Activated CD8-positive, alpha-beta T cell treated with anti-CD3 and anti-CD28 coated beads for 36 hours (primary cell): Measurements from ENCODE around the gene PIP5K1B. TPM values are rescaled to one million over a fixed set of nuclear protein-coding genes. Genes with fewer than 3 reads are reported as not detected.

Experiments
- ATAC-seq: fragments of 200-7000 bp; cut with Tn5 transposase; one replicate; pipeline ENCODE4 v1.10.0; 2021; ENCODE audit warnings: mild to moderate bottlenecking, moderate library complexity
- CTCF ChIA-PET: fragments of 350-600 bp; sonication (Branson Sonifier 250); formaldehyde crosslinking; loops from one replicate; lab custom pipeline; 2021; ENCODE audit warnings: antibody characterized with exemption; lab: Charles Lee
- POLR2A ChIA-PET: fragments of 350-600 bp; sonication (Branson Sonifier 250); formaldehyde crosslinking; loops from one replicate; lab custom pipeline; 2021; ENCODE audit warnings: antibody characterized with exemption; lab: Charles Lee
- DNase-seq: peaks from one replicate; pipeline ENCODE4 v3.0.0-alpha.2; 2020
- H3K27ac Mint-ChIP-seq: one replicate; pipeline ENCODE4 v1.8.0; 2021; ENCODE audit warnings: mild to moderate bottlenecking, mixed read lengths
- H3K27me3 Mint-ChIP-seq: one replicate; pipeline ENCODE4 v1.8.0; 2021; ENCODE audit warnings: mixed read lengths
- H3K36me3 Mint-ChIP-seq: one replicate; pipeline ENCODE4 v1.8.0; 2021; ENCODE audit warnings: low read depth, mixed read lengths
- H3K4me1 Mint-ChIP-seq: one replicate; pipeline ENCODE4 v1.8.0; 2021; ENCODE audit warnings: low read depth, mixed read lengths
- H3K4me3 Mint-ChIP-seq: one replicate; pipeline ENCODE4 v1.8.0; 2021; ENCODE audit warnings: mild to moderate bottlenecking, moderate library complexity, mixed read lengths
- H3K9me3 Mint-ChIP-seq: one replicate; pipeline ENCODE4 v1.8.0; 2021; ENCODE audit warnings: mixed read lengths
- CTCF ChIP-seq: fragments of 200-600 bp; IDR thresholded peaks from one replicate; pipeline ENCODE4 v1.8.0; 2022; ENCODE audit warnings: antibody characterized with exemption, mild to moderate bottlenecking
- intact Hi-C: fragments of 100-400 bp; cut with micrococcal nuclease; formaldehyde crosslinking; loops from one replicate; pipeline ENCODE4 v1.10.0; 2022
- total RNA-seq, 2 experiments: library from RNA; stranded (reverse); gene quantifications; one replicate each; pipeline ENCODE4 v1.2.3, GENCODE V29; 2021

The PIP5K1B gene
- total RNA-seq, 2 experiments from 2014 or later: 0.43 to 0.98 TPM

GRCh38 chr9:68805890-68806517 lies 101.0 kb downstream of the PIP5K1B start:
- CTCF ChIA-PET: no interaction called here
- Mint-ChIP-seq H3K4me3 (no peak overlapping the region), H3K36me3 (no peaks in the 10 kb centered on the region), H3K27ac (no peak overlapping the region), H3K27me3 (peaks cover 5% of the 10 kb centered on the region), H3K9me3 (no peaks in the 10 kb centered on the region), H3K4me1 (no peaks in the 10 kb centered on the region)
- ATAC-seq (no peak), DNase-seq (no peak)
- TF ChIP-seq CTCF: no peak
- POLR2A ChIA-PET: no interaction called here
- intact Hi-C loops: no loop called here

GRCh38 chr9:68808338-68808890 lies 103.4 kb downstream of the PIP5K1B start:
- POLR2A ChIA-PET: no interaction called here
- Mint-ChIP-seq H3K4me1 (no peaks in the 10 kb centered on the region), H3K9me3 (no peaks in the 10 kb centered on the region), H3K27me3 (peaks cover 13% of the 10 kb centered on the region), H3K4me3 (no peak overlapping the region), H3K36me3 (no peaks in the 10 kb centered on the region), H3K27ac (no peak overlapping the region)
- intact Hi-C loops: no loop called here
- no peak for TF ChIP-seq CTCF
- ATAC-seq: no peak
- CTCF ChIA-PET: no interaction called here
- no peak for DNase-seq

GRCh38 chr9:68817079-68817875 lies 112.2 kb downstream of the PIP5K1B start:
- CTCF ChIA-PET: interaction anchor here (1.2 kb wide), 1 partner anchor 11 kb away, joined by 3 read pairs; no protein-coding TSS in a partner anchor
- POLR2A ChIA-PET: no interaction called here
- TF ChIP-seq CTCF: no peak

GRCh38 chr9:68819065-68819464 lies 114.0 kb downstream of the PIP5K1B start:
- no peak overlapping the region for H3K27ac Mint-ChIP-seq
- ATAC-seq: no peak
- H3K9me3 Mint-ChIP-seq: no peaks in the 10 kb centered on the region
- no peaks in the 10 kb centered on the region for H3K4me1 Mint-ChIP-seq
- DNase-seq: no peak
- ChIA-PET POLR2A (no interaction called here), CTCF (no interaction called here)
- H3K4me3 Mint-ChIP-seq: no peak overlapping the region
- H3K36me3 Mint-ChIP-seq: no peaks in the 10 kb centered on the region
- peaks cover 4% of the 10 kb centered on the region for H3K27me3 Mint-ChIP-seq
- no peak for TF ChIP-seq CTCF
- intact Hi-C loops: loop anchor here (5.0 kb wide), 1 partner anchor 48 kb away; no protein-coding TSS in a partner anchor

More at GRCh38 chr9:68817079-68817875, 112.2 kb downstream of the PIP5K1B start:
- no peak for DNase-seq
- peaks cover 14% of the 10 kb centered on the region for H3K27me3 Mint-ChIP-seq
- ATAC-seq: no peak
- no peak overlapping the region for H3K4me3 Mint-ChIP-seq
- H3K36me3 Mint-ChIP-seq: no peaks in the 10 kb centered on the region
- H3K27ac Mint-ChIP-seq: no peak overlapping the region
- intact Hi-C loops: loop anchor here (5.0 kb wide), 1 partner anchor 50 kb away; no protein-coding TSS in a partner anchor
- H3K4me1 Mint-ChIP-seq: no peaks in the 10 kb centered on the region
- no peaks in the 10 kb centered on the region for H3K9me3 Mint-ChIP-seq
